Activated CD4-positive, alpha-beta memory T cell treated with anti-CD3 and anti-CD28 coated beads for 36 hours (primary cell): ENCODE measurements around the gene ADGRG6. TPM values are rescaled to one million over a fixed set of nuclear protein-coding genes. Genes with fewer than 3 reads are reported as not detected.
"Not testable (repeated sequence)": the region's sequence is repeated elsewhere in the genome, so short reads cannot be mapped to it uniquely, and the experiment has no call there.

Experiments used
- CTCF ChIA-PET: fragments of 350-600 bp; sonication (Branson Sonifier 250); formaldehyde crosslinking; loops from one replicate; lab custom pipeline; 2021; ENCODE audit warnings: antibody characterized with exemption, inconsistent platforms; lab: Charles Lee
- POLR2A ChIA-PET: fragments of 350-600 bp; sonication (Branson Sonifier 250); formaldehyde crosslinking; loops from one replicate; lab custom pipeline; 2021; ENCODE audit warnings: antibody characterized with exemption; lab: Charles Lee
- DNase-seq: peaks from one replicate; pipeline ENCODE4 v3.0.0-alpha.2; 2020
- H3K27ac Mint-ChIP-seq: one replicate; pipeline ENCODE4 v1.8.0; 2021; ENCODE audit warnings: mixed read lengths
- H3K27me3 Mint-ChIP-seq: one replicate; pipeline ENCODE4 v1.8.0; 2021; ENCODE audit warnings: mixed read lengths
- H3K36me3 Mint-ChIP-seq: one replicate; pipeline ENCODE4 v1.8.0; 2021; ENCODE audit warnings: mixed read lengths
- H3K4me1 Mint-ChIP-seq: one replicate; pipeline ENCODE4 v1.8.0; 2021; ENCODE audit warnings: low read depth, mixed read lengths
- H3K4me3 Mint-ChIP-seq: one replicate; pipeline ENCODE4 v1.8.0; 2021; ENCODE audit warnings: mild to moderate bottlenecking, mixed read lengths
- H3K9me3 Mint-ChIP-seq: one replicate; pipeline ENCODE4 v1.8.0; 2021; ENCODE audit warnings: mixed read lengths
- intact Hi-C: fragments of 100-400 bp; cut with micrococcal nuclease; formaldehyde crosslinking; loops from one replicate; pipeline ENCODE4 v1.15.1; 2023
- total RNA-seq, 2 experiments: library from RNA; stranded (reverse); gene quantifications; one replicate each; pipeline ENCODE4 v1.2.3, GENCODE V29; 2021

Gene ADGRG6
- total RNA-seq, 2 experiments from 2014 or later = 0.12 to 0.55 TPM

- peaks cover 10% of the 10 kb centered on the region for H3K9me3 Mint-ChIP-seq
- H3K4me3 Mint-ChIP-seq, intact Hi-C loops: not testable (repeated sequence)
These were observed 126.7 kb downstream of the ADGRG6 start for GRCh38 chr6:142428468-142428867.

GRCh38 chr6:142429195-142429594 is 127.4 kb downstream of the ADGRG6 start:
- H3K27ac Mint-ChIP-seq = no peak overlapping the region
- CTCF ChIA-PET = no interaction called here

More at GRCh38 chr6:142428468-142428867, 126.7 kb downstream of the ADGRG6 start:
- DNase-seq, H3K4me1 Mint-ChIP-seq, H3K27me3 Mint-ChIP-seq, H3K27ac Mint-ChIP-seq, H3K36me3 Mint-ChIP-seq, POLR2A ChIA-PET, CTCF ChIA-PET: not testable (repeated sequence)

DNA sequence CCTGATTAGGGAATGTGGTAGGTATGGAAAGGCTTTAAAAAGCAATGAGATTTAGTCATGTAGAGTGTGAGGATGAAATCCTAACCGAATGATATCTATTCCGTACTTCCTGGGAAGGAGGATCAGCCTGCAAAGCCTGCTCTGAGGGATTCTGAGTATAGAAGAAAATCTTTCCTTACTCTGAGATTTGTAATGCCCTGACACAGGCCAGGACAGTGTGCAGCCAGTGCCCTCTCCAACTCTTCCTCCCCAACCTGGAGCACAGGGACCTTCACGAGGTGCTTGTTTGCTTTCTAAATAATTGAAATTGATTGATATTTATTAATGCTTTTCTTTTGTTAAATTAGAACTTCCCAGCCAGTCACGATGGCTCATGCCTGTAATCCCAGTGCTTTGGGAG is 131.6 kb downstream of the ADGRG6 start:
- Mint-ChIP-seq H3K4me3 (no peak overlapping the region), H3K27me3 (no peaks in the 10 kb centered on the region), H3K36me3 (no peaks in the 10 kb centered on the region), H3K27ac (no peak overlapping the region), H3K9me3 (peaks cover 2% of the 10 kb centered on the region), H3K4me1 (no peaks in the 10 kb centered on the region)
- POLR2A ChIA-PET = no interaction called here
- CTCF ChIA-PET = no interaction called here
- no peak for DNase-seq
- intact Hi-C loops = no loop called here

More at GRCh38 chr6:142429195-142429594, 127.4 kb downstream of the ADGRG6 start:
- peaks cover 7% of the 10 kb centered on the region for H3K36me3 Mint-ChIP-seq
- H3K27me3 Mint-ChIP-seq = no peaks in the 10 kb centered on the region
- no peak for DNase-seq
- POLR2A ChIA-PET = no interaction called here
- H3K4me3 Mint-ChIP-seq = no peak overlapping the region
- peaks cover 10% of the 10 kb centered on the region for H3K9me3 Mint-ChIP-seq
- intact Hi-C loops = no loop called here
- no peaks in the 10 kb centered on the region for H3K4me1 Mint-ChIP-seq

GRCh38 chr6:142438898-142439297 is 137.1 kb downstream of the ADGRG6 start:
- intact Hi-C loops = no loop called here
- POLR2A ChIA-PET = no interaction called here
- H3K4me3 Mint-ChIP-seq = no peak overlapping the region
- DNase-seq = no peak
- H3K4me1 Mint-ChIP-seq = peaks cover 3% of the 10 kb centered on the region
- H3K27ac Mint-ChIP-seq = no peak overlapping the region
- H3K27me3 Mint-ChIP-seq = peaks cover 5% of the 10 kb centered on the region
- no peaks in the 10 kb centered on the region for H3K36me3 Mint-ChIP-seq
- no peaks in the 10 kb centered on the region for H3K9me3 Mint-ChIP-seq
- CTCF ChIA-PET = no interaction called here

DNA sequence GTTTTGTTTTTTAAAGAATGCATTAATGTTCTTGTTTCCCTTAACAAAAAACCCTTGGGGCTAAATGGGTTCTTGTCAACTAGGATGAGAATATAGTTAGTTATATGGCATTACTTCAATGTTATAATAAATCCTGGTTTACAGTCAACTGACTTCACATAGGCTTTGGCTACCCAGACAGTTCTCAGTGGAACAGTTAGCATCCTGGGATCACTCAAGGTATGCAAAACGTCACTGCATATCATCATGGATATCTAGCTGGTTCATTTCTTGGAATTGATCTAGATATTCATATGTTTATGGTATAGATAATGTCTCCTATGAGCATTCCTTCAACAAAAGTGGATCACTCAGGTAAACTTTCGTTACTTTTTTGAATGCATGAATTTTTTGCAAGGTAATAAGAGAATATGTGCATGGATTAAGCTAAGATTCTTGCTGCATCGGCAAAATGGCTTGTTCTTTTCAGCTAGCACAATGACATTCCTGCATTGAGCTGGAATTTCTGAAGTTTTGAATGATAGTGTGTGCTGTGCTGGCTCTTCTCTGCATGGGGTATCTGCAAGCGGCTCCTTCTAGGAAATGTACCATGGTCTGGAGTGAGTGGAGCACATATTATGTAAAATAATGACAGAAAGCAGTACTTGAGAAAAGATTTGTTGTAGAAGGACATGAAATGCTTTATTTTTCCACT is 138.9 kb downstream of the ADGRG6 start:
- Mint-ChIP-seq H3K4me3 (no peak overlapping the region), H3K27me3 (peaks cover 5% of the 10 kb centered on the region), H3K4me1 (peaks cover 3% of the 10 kb centered on the region), H3K36me3 (no peaks in the 10 kb centered on the region), H3K27ac (no peak overlapping the region), H3K9me3 (no peaks in the 10 kb centered on the region)
- ChIA-PET CTCF (no interaction called here), POLR2A (no interaction called here)
- intact Hi-C loops = no loop called here
- no peak for DNase-seq

- Mint-ChIP-seq H3K36me3 (no peaks in the 10 kb centered on the region), H3K4me1 (peaks cover 3% of the 10 kb centered on the region), H3K27me3 (peaks cover 5% of the 10 kb centered on the region), H3K9me3 (no peaks in the 10 kb centered on the region), H3K4me3 (no peak overlapping the region), H3K27ac (no peak overlapping the region)
- CTCF ChIA-PET = no interaction called here
- no peak for DNase-seq
- POLR2A ChIA-PET = no interaction called here
- intact Hi-C loops = no loop called here
These were observed 139.9 kb downstream of the ADGRG6 start for GRCh38 chr6:142441716-142442115.

DNA sequence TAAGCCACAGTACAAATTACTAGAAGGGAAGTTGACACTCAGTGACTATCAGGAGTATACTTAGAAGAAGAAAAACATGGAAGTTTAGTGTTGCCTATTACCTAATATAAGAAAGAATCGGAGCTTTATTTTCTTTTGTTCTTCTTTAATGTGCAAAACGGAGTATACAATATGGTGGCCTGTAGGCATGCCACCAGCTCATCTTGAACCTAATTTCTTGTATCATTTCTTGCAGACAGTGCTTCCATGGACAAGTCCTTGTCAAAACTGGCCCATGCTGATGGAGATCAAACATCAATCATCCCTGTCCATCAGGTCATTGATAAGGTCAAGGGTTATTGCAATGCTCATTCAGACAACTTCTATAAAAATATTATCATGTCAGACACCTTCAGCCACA is 141.3 kb downstream of the ADGRG6 start:
- peaks cover 3% of the 10 kb centered on the region for H3K4me1 Mint-ChIP-seq
- POLR2A ChIA-PET = no interaction called here
- no peak for DNase-seq
- H3K4me3 Mint-ChIP-seq = no peak overlapping the region
- no peaks in the 10 kb centered on the region for H3K9me3 Mint-ChIP-seq
- H3K27ac Mint-ChIP-seq = no peak overlapping the region
- CTCF ChIA-PET = interaction anchor here (0.7 kb wide), 1 partner anchor 305 kb away, joined by 3 read pairs; no protein-coding TSS in a partner anchor
- no peaks in the 10 kb centered on the region for H3K36me3 Mint-ChIP-seq
- H3K27me3 Mint-ChIP-seq = peaks cover 6% of the 10 kb centered on the region
- intact Hi-C loops = no loop called here

- Mint-ChIP-seq H3K27ac (no peak overlapping the region), H3K36me3 (no peaks in the 10 kb centered on the region), H3K27me3 (peaks cover 6% of the 10 kb centered on the region), H3K9me3 (no peaks in the 10 kb centered on the region), H3K4me3 (no peak overlapping the region), H3K4me1 (peaks cover 3% of the 10 kb centered on the region)
- intact Hi-C loops = no loop called here
- DNase-seq = no peak
- POLR2A ChIA-PET = no interaction called here
- CTCF ChIA-PET = interaction anchor here (0.7 kb wide), 1 partner anchor 305 kb away, joined by 3 read pairs; no protein-coding TSS in a partner anchor
These were observed 141.7 kb downstream of the ADGRG6 start for GRCh38 chr6:142443532-142443931.

- Mint-ChIP-seq H3K4me3 (no peak overlapping the region), H3K27ac (no peak overlapping the region), H3K27me3 (peaks cover 6% of the 10 kb centered on the region), H3K9me3 (no peaks in the 10 kb centered on the region), H3K4me1 (peaks cover 3% of the 10 kb centered on the region), H3K36me3 (no peaks in the 10 kb centered on the region)
- ChIA-PET CTCF (interaction anchor here (1.9 kb wide), 1 partner anchor 31 kb away, joined by 6 read pairs; no protein-coding TSS in a partner anchor), POLR2A (no interaction called here)
- intact Hi-C loops = no loop called here
- no peak for DNase-seq
These were observed 142.6 kb downstream of the ADGRG6 start for GRCh38 chr6:142444376-142444775.

DNA sequence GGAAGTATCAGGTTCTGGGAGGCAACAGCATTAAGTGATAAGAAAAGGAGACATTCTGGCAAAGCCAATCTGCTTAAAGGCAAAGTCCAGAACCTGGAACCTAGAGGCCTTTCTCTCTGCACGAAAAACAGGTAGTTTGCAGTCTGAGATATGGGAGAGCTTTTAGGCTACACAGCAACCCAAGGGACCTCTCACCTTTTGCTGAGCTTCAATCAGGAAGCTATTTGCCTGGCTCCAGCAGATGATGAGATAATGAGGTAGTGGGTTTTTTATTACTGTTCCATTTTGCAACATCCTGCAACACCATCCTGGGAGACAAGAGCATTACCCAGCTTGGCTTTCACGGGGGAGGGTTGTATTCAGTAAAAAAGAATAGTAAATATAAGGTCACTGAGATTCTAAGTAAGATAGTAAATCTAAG is 143.1 kb downstream of the ADGRG6 start:
- peaks cover 6% of the 10 kb centered on the region for H3K27me3 Mint-ChIP-seq
- CTCF ChIA-PET = interaction anchor here (1.9 kb wide), 1 partner anchor 30 kb away, joined by 6 read pairs; no protein-coding TSS in a partner anchor
- POLR2A ChIA-PET = no interaction called here
- H3K9me3 Mint-ChIP-seq = no peaks in the 10 kb centered on the region
- DNase-seq = no peak
- H3K36me3 Mint-ChIP-seq = no peaks in the 10 kb centered on the region
- H3K27ac Mint-ChIP-seq = no peak overlapping the region
- H3K4me3 Mint-ChIP-seq = no peak overlapping the region
- H3K4me1 Mint-ChIP-seq = peaks cover 3% of the 10 kb centered on the region
- intact Hi-C loops = no loop called here

DNA sequence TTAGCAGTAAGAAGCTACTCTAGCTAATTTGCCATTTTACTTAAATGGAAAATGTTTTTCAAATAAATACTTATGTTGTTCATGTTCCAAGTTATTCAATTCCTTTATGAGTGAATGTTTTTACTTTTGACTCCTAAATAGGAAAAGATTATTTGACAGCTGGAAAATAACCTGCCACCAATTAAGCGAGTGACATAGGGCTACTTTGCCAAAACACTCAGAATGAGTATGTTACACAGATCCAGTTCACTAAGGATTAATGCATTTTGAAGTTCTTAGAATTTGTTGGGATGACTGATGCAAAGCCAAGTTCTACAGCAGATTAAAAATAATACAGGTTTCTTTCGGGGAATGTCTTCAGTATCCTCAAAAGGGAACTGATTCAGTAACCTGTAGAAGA is 144.4 kb downstream of the ADGRG6 start:
- DNase-seq = no peak
- Mint-ChIP-seq H3K4me1 (peaks cover 3% of the 10 kb centered on the region), H3K9me3 (no peaks in the 10 kb centered on the region), H3K27ac (no peak overlapping the region), H3K4me3 (no peak overlapping the region), H3K36me3 (no peaks in the 10 kb centered on the region), H3K27me3 (peaks cover 4% of the 10 kb centered on the region)
- CTCF ChIA-PET = interaction anchor here (1.9 kb wide), 1 partner anchor 29 kb away, joined by 6 read pairs; no protein-coding TSS in a partner anchor
- intact Hi-C loops = no loop called here
- POLR2A ChIA-PET = no interaction called here

GRCh38 chr6:142446576-142446975 is 144.8 kb downstream of the ADGRG6 start:
- DNase-seq = no peak
- CTCF ChIA-PET = no interaction called here
- Mint-ChIP-seq H3K27me3 (peaks cover 4% of the 10 kb centered on the region), H3K9me3 (no peaks in the 10 kb centered on the region), H3K4me3 (no peak overlapping the region), H3K36me3 (no peaks in the 10 kb centered on the region), H3K27ac (no peak overlapping the region), H3K4me1 (peaks cover 3% of the 10 kb centered on the region)
- intact Hi-C loops = no loop called here
- POLR2A ChIA-PET = no interaction called here
